ENCODE results near the gene APBB2. TPM values are rescaled to one million over a fixed set of nuclear protein-coding genes. Genes with fewer than 3 reads are reported as not detected.

Gene APBB2
- total and polyA plus RNA-seq, 4 donors, result 4.8 to 31.5 (median 11.2) TPM

DNA sequence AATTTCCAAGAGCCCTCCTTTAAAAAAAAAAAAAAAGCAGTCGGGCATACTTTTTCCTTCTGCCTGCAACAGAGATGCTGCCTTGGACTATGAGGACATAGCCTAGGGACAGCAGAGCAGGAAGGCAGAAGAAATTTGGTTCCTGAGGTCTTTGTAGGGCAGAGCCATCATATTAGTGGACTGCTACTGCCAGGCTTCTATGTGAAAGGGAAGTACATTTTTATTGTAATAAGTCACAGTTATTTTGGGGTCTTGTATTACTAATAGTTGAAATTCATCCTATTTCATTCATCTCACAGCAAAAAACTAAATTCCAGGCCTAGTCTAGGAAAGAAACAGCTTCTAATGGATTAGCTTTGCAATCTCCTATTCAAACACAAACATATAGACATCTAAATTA, 253.4 kb downstream of the APBB2 start:
- no peak for DNase-seq (ENCODE audit: low spot score)

DNA sequence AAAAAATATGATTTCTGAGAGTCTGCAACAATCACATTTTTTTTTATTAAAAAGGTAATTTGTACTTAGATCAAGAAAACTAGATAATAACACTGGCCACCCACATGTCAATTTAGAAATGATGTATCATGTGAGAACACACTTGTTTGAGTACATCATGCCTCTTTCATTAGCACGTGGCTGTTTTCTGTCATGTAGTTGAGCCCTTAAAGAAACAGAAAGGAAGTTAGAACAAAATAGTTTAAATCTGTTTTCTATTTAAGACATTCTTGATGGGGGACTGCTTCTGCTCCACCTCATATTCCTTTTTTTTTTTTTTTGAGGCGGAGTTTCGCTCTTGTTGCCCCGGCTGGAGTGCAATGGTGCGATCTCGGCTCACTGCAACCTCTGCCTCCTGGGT, 257.1 kb downstream of the APBB2 start:
- peaks cover 0 to 3% (median 0%) of the 10 kb centered on the region in 4 donors for H3K9me3 ChIP-seq (ENCODE audit: control insufficient read depth in 4 of 4, low read length in 3 of 4)
- whole genome bisulfite sequencing, result 97% methylated on average over 6 of the region's 6 CpGs
- no peaks in the 10 kb centered on the region for H3K27me3 ChIP-seq (ENCODE audit: control insufficient read depth in 4 of 4, insufficient read depth in 4 of 4, low read length in 3 of 4)
- no peak overlapping the region for H3K27ac ChIP-seq (ENCODE audit: low read depth in 1 of 2, low read length in 2 of 2)
- no peak overlapping the region for H3K4me3 ChIP-seq (ENCODE audit: low read depth in 1 of 3, low read length in 3 of 3)
- no peak overlapping the region for H3K9ac ChIP-seq (ENCODE audit: low read depth in 1 of 2, low read length in 2 of 2)
- H3K4me1 ChIP-seq (ENCODE audit: control insufficient read depth in 4 of 4, insufficient read depth in 4 of 4, low read length in 3 of 4), result peaks cover 0 to 1% (median 0%) of the 10 kb centered on the region in 4 donors
- H3K36me3 ChIP-seq (ENCODE audit: control insufficient read depth in 4 of 4, insufficient read depth in 3 of 4, low read depth in 1 of 4, low read length in 3 of 4), result no peaks in the 10 kb centered on the region
- no peak for DNase-seq (ENCODE audit: low spot score)
- TF ChIP-seq NR2F2 (IDR thresholded peaks at IDR 0.05) (no peak), GABPA (IDR thresholded peaks at IDR 0.05 in 1 of 2, conservative IDR thresholded peaks at IDR 0.05 in 1 of 2) (no peak), RXRA (IDR thresholded peaks at IDR 0.05) (no peak), RAD21 (IDR thresholded peaks at IDR 0.05) (no peak), SP1 (IDR thresholded peaks at IDR 0.05) (no peak), FOXA2 (IDR thresholded peaks at IDR 0.05) (no peak), HNF4A (conservative IDR thresholded peaks at IDR 0.05) (no peak), HNF4G (IDR thresholded peaks at IDR 0.05) (no peak), TAF1 (conservative IDR thresholded peaks at IDR 0.05) (no peak), EGR1 (IDR thresholded peaks at IDR 0.05; ENCODE audit: low read depth in 2 of 2) (no peak), CTCF (IDR thresholded peaks at IDR 0.05; ENCODE audit: low read depth, low read length, missing input control) (no peak), FOXA1 (IDR thresholded peaks at IDR 0.05) (no peak)
- TF ChIP-seq, protein P1, sequence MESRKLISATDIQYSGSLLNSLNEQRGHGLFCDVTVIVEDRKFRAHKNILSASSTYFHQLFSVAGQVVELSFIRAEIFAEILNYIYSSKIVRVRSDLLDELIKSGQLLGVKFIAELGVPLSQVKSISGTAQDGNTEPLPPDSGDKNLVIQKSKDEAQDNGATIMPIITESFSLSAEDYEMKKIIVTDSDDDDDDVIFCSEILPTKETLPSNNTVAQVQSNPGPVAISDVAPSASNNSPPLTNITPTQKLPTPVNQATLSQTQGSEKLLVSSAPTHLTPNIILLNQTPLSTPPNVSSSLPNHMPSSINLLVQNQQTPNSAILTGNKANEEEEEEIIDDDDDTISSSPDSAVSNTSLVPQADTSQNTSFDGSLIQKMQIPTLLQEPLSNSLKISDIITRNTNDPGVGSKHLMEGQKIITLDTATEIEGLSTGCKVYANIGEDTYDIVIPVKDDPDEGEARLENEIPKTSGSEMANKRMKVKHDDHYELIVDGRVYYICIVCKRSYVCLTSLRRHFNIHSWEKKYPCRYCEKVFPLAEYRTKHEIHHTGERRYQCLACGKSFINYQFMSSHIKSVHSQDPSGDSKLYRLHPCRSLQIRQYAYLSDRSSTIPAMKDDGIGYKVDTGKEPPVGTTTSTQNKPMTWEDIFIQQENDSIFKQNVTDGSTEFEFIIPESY (IDR thresholded peaks at IDR 0.05), result no peak
- TF ChIP-seq, protein P2, sequence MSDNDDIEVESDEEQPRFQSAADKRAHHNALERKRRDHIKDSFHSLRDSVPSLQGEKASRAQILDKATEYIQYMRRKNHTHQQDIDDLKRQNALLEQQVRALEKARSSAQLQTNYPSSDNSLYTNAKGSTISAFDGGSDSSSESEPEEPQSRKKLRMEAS (IDR thresholded peaks at IDR 0.05), result no peak
- TF ChIP-seq, protein P3, sequence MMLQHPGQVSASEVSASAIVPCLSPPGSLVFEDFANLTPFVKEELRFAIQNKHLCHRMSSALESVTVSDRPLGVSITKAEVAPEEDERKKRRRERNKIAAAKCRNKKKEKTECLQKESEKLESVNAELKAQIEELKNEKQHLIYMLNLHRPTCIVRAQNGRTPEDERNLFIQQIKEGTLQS (IDR thresholded peaks at IDR 0.05), result no peak

More for the DNA sequence above, 253.4 kb downstream of the APBB2 start:
- peaks cover 0 to 1% (median 0%) of the 10 kb centered on the region in 4 donors for H3K4me1 ChIP-seq (ENCODE audit: control insufficient read depth in 4 of 4, insufficient read depth in 4 of 4, low read length in 3 of 4)
- H3K27ac ChIP-seq (ENCODE audit: low read depth in 1 of 2, low read length in 2 of 2), result no peak overlapping the region
- H3K9ac ChIP-seq (ENCODE audit: low read depth in 1 of 2, low read length in 2 of 2), result no peak overlapping the region
- 100% methylated on average over 1 of the region's 1 CpG for WGBS
- TF ChIP-seq SP1 (IDR thresholded peaks at IDR 0.05) (no peak), GABPA (IDR thresholded peaks at IDR 0.05 in 1 of 2, conservative IDR thresholded peaks at IDR 0.05 in 1 of 2) (no peak), FOXA2 (IDR thresholded peaks at IDR 0.05) (no peak), RAD21 (IDR thresholded peaks at IDR 0.05) (no peak), HNF4G (IDR thresholded peaks at IDR 0.05) (no peak), JUND (IDR thresholded peaks at IDR 0.05) (no peak), EGR1 (IDR thresholded peaks at IDR 0.05; ENCODE audit: low read depth in 2 of 2) (no peak), CTCF (IDR thresholded peaks at IDR 0.05; ENCODE audit: low read depth, low read length, missing input control) (no peak)
- TF ChIP-seq, protein P3 (IDR thresholded peaks at IDR 0.05), result no peak
- TF ChIP-seq, protein P2 (IDR thresholded peaks at IDR 0.05), result no peak
- TF ChIP-seq, protein P1 (IDR thresholded peaks at IDR 0.05), result no peak
- H3K27me3 ChIP-seq (ENCODE audit: control insufficient read depth in 4 of 4, insufficient read depth in 4 of 4, low read length in 3 of 4), result no peaks in the 10 kb centered on the region
- no peaks in the 10 kb centered on the region for H3K36me3 ChIP-seq (ENCODE audit: control insufficient read depth in 4 of 4, insufficient read depth in 3 of 4, low read depth in 1 of 4, low read length in 3 of 4)
- no peak overlapping the region for H3K4me3 ChIP-seq (ENCODE audit: low read depth in 1 of 3, low read length in 3 of 3)
- peaks cover 0 to 3% (median 0%) of the 10 kb centered on the region in 4 donors for H3K9me3 ChIP-seq (ENCODE audit: control insufficient read depth in 4 of 4, low read length in 3 of 4)

Measured in liver (tissue), 9 donors.